ENCODE data around the gene MED9. TPM values are rescaled to one million over a fixed set of nuclear protein-coding genes. Genes with fewer than 3 reads are reported as not detected.

MED9 gene
- total RNA-seq, 3 donors from 2014 or later (not counting 1 experiment from before 2014, with no cell fraction given), result 19.8 to 23.5 (median 22.3) TPM

GRCh38 chr17:17437461-17437860 is 39.3 kb upstream of the MED9 start:
- no peaks in the 10 kb centered on the region for H3K9me3 Mint-ChIP-seq
- H3K27me3 Mint-ChIP-seq (ENCODE audit: low read depth in 2 of 2), result peaks cover 3 to 7% of the 10 kb centered on the region in 2 donors
- ATAC-seq, result no peak
- peaks cover 0 to 5% of the 10 kb centered on the region in 2 donors for H3K4me1 Mint-ChIP-seq
- H3K9me3 ChIP-seq (ENCODE audit: control insufficient read depth, insufficient read depth, low read length), result no peaks in the 10 kb centered on the region
- no peak for TF ChIP-seq CTCF (IDR thresholded peaks at IDR 0.05)
- H3K4me3 ChIP-seq (ENCODE audit: low read length), result no peak overlapping the region
- H3K36me3 ChIP-seq (ENCODE audit: control insufficient read depth, insufficient read depth, low read length), result no peaks in the 10 kb centered on the region
- WGBS (ENCODE audit: insufficient coverage), result 92% methylated on average over 9 of the region's 9 CpGs
- intact Hi-C loops (cut with micrococcal nuclease), result no loop called here
- no peak overlapping the region for H3K27ac ChIP-seq (ENCODE audit: low read length)
- no peak for DNase-seq
- no peak overlapping the region for H3K27ac Mint-ChIP-seq
- no peak overlapping the region for H3K4me3 Mint-ChIP-seq
- H3K36me3 Mint-ChIP-seq, result no peaks in the 10 kb centered on the region
- H3K4me1 ChIP-seq (ENCODE audit: control insufficient read depth, insufficient read depth, low read length), result peaks cover 3% of the 10 kb centered on the region
- H3K27me3 ChIP-seq (ENCODE audit: control insufficient read depth, insufficient read depth, low read length), result no peaks in the 10 kb centered on the region

- Histone ChIP-seq H3K27me3 (ENCODE audit: control insufficient read depth, insufficient read depth, low read length) (no peaks in the 10 kb centered on the region), H3K4me1 (ENCODE audit: control insufficient read depth, insufficient read depth, low read length) (peaks cover 3% of the 10 kb centered on the region), H3K4me3 (ENCODE audit: low read length) (no peak overlapping the region), H3K9me3 (ENCODE audit: control insufficient read depth, insufficient read depth, low read length) (no peaks in the 10 kb centered on the region), H3K36me3 (ENCODE audit: control insufficient read depth, insufficient read depth, low read length) (no peaks in the 10 kb centered on the region), H3K27ac (ENCODE audit: low read length) (no peak overlapping the region)
- Mint-ChIP-seq H3K9me3 (no peaks in the 10 kb centered on the region), H3K27me3 (ENCODE audit: low read depth in 2 of 2) (peaks cover 0 to 2% of the 10 kb centered on the region in 2 donors), H3K4me1 (peaks cover 0 to 5% of the 10 kb centered on the region in 2 donors), H3K4me3 (no peak overlapping the region), H3K27ac (no peak overlapping the region), H3K36me3 (no peaks in the 10 kb centered on the region)
- 79% methylated on average over 1 of the region's 3 CpGs for WGBS (ENCODE audit: insufficient coverage)
- TF ChIP-seq CTCF (IDR thresholded peaks at IDR 0.05), result no peak
- ATAC-seq, result no peak
- intact Hi-C loops (cut with micrococcal nuclease), result no loop called here
- no peak for DNase-seq
These were observed 38.9 kb upstream of the MED9 start for GRCh38 chr17:17437893-17438292.

GRCh38 chr17:17440010-17440843 is 36.6 kb upstream of the MED9 start:
- H3K27ac Mint-ChIP-seq, result no peak overlapping the region
- WGBS (ENCODE audit: insufficient coverage), result 74% methylated on average over 11 of the region's 11 CpGs
- H3K4me3 Mint-ChIP-seq, result no peak overlapping the region

More at GRCh38 chr17:17440010-17440843, 36.6 kb upstream of the MED9 start:
- Histone ChIP-seq H3K27ac (ENCODE audit: low read length) (no peak overlapping the region), H3K4me3 (ENCODE audit: low read length) (no peak overlapping the region), H3K27me3 (ENCODE audit: control insufficient read depth, insufficient read depth, low read length) (no peaks in the 10 kb centered on the region), H3K36me3 (ENCODE audit: control insufficient read depth, insufficient read depth, low read length) (no peaks in the 10 kb centered on the region), H3K9me3 (ENCODE audit: control insufficient read depth, insufficient read depth, low read length) (no peaks in the 10 kb centered on the region), H3K4me1 (ENCODE audit: control insufficient read depth, insufficient read depth, low read length) (peaks cover 3% of the 10 kb centered on the region)
- Mint-ChIP-seq H3K9me3 (no peaks in the 10 kb centered on the region), H3K36me3 (no peaks in the 10 kb centered on the region), H3K27me3 (ENCODE audit: low read depth in 2 of 2) (no peaks in the 10 kb centered on the region), H3K4me1 (peaks cover 0 to 5% of the 10 kb centered on the region in 2 donors)
- intact Hi-C loops (cut with micrococcal nuclease), result loop anchor here (1.0 kb wide), 1 partner anchor 84 kb away; no protein-coding TSS in a partner anchor
- peak; percentile 62 to 88 for DNase-seq
- peak; percentile 70 to 84 (median 81) for ATAC-seq
- peak; percentile 75 for TF ChIP-seq CTCF (IDR thresholded peaks at IDR 0.05)
